Natural killer cell (primary cell): Measurements from ENCODE around the gene ANXA9. TPM values are rescaled to one million over a fixed set of nuclear protein-coding genes. Genes with fewer than 3 reads are reported as not detected.

Experiments
- ATAC-seq, 3 donors: fragments of 150-1000 bp in 2 of 3; fragments of 200-7000 bp in 1 of 3; cut with Tn5 transposase; 1 replicate in 1 of 3; 2 replicates in 2 of 3; pipeline ENCODE4 v1.10.0; 2021; ENCODE audit warnings: mild to moderate bottlenecking in 2 of 3, moderate library complexity in 2 of 3
- DNase-seq, 2 donors: peaks; one replicate each; pipeline versions ENCODE4 v3.0.0 to v3.0.0-alpha.2; 2013 to 2021; ENCODE audit warnings: mixed read lengths in 1 of 2
- H3K27ac ChIP-seq: one replicate; pipeline ENCODE4 v1.5.1; 2013; ENCODE audit warnings: mild to moderate bottlenecking, low read length
- H3K27me3 ChIP-seq: one replicate; pipeline ENCODE4 v1.6.1; 2013; ENCODE audit warnings: low read length; ENCODE audit not compliant: control insufficient read depth, insufficient read depth
- H3K36me3 ChIP-seq: one replicate; pipeline ENCODE4 v1.6.1; 2013; ENCODE audit warnings: low read length; ENCODE audit not compliant: control insufficient read depth, insufficient read depth
- H3K4me1 ChIP-seq: one replicate; pipeline ENCODE4 v1.6.1; 2013; ENCODE audit warnings: low read length; ENCODE audit not compliant: control insufficient read depth, insufficient read depth
- H3K4me3 ChIP-seq: one replicate; pipeline ENCODE4 v1.5.1; 2013; ENCODE audit warnings: low read length
- H3K9me3 ChIP-seq: one replicate; pipeline ENCODE4 v1.6.1; 2013; ENCODE audit warnings: low read length; ENCODE audit not compliant: control insufficient read depth, insufficient read depth
- H3K27ac Mint-ChIP-seq, 2 donors: one replicate each; pipeline ENCODE4 v1.8.0; 2022; ENCODE audit warnings: mild to moderate bottlenecking in 2 of 2, mixed read lengths in 2 of 2, moderate library complexity in 1 of 2
- H3K27me3 Mint-ChIP-seq, 2 donors: one replicate each; pipeline ENCODE4 v1.8.0; 2022; ENCODE audit warnings: low read depth in 2 of 2, mixed read lengths in 2 of 2
- H3K36me3 Mint-ChIP-seq: one replicate; pipeline ENCODE4 v1.8.0; 2022; ENCODE audit warnings: mixed read lengths
- H3K4me1 Mint-ChIP-seq, 2 donors: one replicate each; pipeline ENCODE4 v1.8.0; 2022; ENCODE audit warnings: mixed read lengths in 2 of 2
- H3K4me3 Mint-ChIP-seq: one replicate; pipeline ENCODE4 v1.8.0; 2022; ENCODE audit warnings: mild to moderate bottlenecking, moderate library complexity, mixed read lengths
- H3K9me3 Mint-ChIP-seq, 2 donors: one replicate each; pipeline ENCODE4 v1.8.0; 2022; ENCODE audit warnings: mixed read lengths in 2 of 2
- WGBS: methylation state at CpG from one replicate; pipeline ENCODE4 v1.1.7; 2013; ENCODE audit warnings: missing lambda C conversion rate; ENCODE audit not compliant: insufficient coverage; 5-methylcytosine and 5-hydroxymethylcytosine counted together
- intact Hi-C: fragments of 100-400 bp; cut with micrococcal nuclease; formaldehyde crosslinking; loops from one replicate; pipeline ENCODE4 v1.14.2; 2022
- total RNA-seq, 4 donors: library from RNA; stranded (reverse); fragments of 120-200 nt in 1 of 4; gene quantifications; one replicate each; pipeline versions ENCODE4 v1.2.3 to v1.2.4, GENCODE V29; 2013 to 2022
- TF ChIP-seq, protein P1 (sequence below): fragments of 200-600 bp; IDR thresholded peaks from one replicate; pipeline ENCODE4 v1.8.0; 2022; ENCODE audit warnings: antibody characterized with exemption

ANXA9 gene
- total RNA-seq, 3 donors from 2014 or later (not counting 1 experiment from before 2014, with no cell fraction given): 0.25 TPM; not detected in 2

DNA sequence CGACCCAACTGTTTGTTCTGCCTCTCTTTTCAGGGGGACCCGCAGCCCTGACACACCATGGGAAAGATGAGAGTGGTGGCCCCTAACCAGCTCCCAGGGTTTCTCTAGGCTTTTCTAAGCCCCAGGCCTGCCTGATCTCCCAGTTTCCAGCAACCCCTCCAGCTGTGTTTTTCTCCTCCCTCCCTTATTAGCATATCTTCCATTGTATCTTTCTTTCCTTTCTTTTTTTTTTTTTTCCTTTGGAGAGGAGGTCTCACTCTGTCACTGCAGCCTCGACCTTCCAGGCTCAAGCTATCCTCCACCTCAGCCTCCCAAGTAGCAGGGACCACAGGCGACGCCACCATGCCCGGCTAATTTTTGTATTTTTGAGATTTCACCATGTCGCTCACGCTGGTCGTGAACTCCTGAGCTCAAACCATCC is 5.7 kb upstream of the ANXA9 start:
- Mint-ChIP-seq H3K9me3 (no peaks in the 10 kb centered on the region), H3K4me1 (peaks cover 42 to 43% of the 10 kb centered on the region in 2 donors), H3K4me3 (peak overlapping the region; percentile 82), H3K36me3 (no peaks in the 10 kb centered on the region), H3K27me3 (no peaks in the 10 kb centered on the region), H3K27ac (peak overlapping the region; percentile 82 to 94)
- Histone ChIP-seq H3K9me3 (no peaks in the 10 kb centered on the region), H3K4me1 (peaks cover 67% of the 10 kb centered on the region), H3K4me3 (no peak overlapping the region), H3K27ac (no peak overlapping the region), H3K27me3 (no peaks in the 10 kb centered on the region), H3K36me3 (no peaks in the 10 kb centered on the region)
- no peak for DNase-seq
- intact Hi-C loops: loop anchor here (5.0 kb wide), 1 partner anchor 181 kb away; the partner anchor contains the start of gene TNFAIP8L2
- TF ChIP-seq, protein P1, sequence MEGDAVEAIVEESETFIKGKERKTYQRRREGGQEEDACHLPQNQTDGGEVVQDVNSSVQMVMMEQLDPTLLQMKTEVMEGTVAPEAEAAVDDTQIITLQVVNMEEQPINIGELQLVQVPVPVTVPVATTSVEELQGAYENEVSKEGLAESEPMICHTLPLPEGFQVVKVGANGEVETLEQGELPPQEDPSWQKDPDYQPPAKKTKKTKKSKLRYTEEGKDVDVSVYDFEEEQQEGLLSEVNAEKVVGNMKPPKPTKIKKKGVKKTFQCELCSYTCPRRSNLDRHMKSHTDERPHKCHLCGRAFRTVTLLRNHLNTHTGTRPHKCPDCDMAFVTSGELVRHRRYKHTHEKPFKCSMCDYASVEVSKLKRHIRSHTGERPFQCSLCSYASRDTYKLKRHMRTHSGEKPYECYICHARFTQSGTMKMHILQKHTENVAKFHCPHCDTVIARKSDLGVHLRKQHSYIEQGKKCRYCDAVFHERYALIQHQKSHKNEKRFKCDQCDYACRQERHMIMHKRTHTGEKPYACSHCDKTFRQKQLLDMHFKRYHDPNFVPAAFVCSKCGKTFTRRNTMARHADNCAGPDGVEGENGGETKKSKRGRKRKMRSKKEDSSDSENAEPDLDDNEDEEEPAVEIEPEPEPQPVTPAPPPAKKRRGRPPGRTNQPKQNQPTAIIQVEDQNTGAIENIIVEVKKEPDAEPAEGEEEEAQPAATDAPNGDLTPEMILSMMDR: no peak
- 91% methylated on average over 9 of the region's 9 CpGs for WGBS
- no peak for ATAC-seq

DNA sequence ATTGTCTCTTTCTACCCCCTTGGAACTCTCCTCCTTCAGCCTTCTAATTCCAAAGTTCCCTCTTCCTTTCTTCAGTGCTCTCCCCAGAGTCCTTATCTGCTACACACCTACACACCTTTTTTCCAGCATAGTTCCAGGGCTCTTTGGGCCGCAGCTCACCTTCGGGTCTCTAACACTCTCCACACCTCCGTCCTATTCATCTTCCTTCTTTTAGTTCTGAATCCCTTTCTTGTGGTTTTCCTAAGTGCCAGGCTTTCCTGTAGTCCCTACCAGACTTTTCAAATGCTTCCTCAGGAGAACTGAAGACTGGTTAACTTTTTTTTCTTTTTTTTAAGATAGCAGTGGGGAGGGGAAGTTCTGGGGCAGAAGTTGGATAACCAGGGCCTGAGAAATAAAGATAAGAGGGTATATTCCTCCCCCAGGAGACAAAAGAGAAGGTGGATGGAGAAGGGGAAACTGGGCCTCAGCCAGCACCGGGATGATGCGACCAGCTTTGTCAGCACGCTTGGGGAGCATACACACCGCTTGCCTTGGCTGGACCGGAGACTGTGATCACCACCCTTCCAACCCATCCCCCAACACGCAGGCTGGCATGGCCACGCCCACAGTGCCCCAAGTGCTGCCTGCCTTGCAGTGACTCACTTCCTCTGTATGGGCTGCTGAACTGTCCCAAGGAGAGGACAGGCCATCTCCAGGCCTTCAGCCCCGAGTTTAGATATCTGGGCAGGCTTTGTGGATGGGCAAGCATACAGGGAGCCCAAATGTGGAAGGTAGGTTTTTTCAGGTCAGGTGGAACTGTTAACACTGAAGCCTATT is 5.0 kb upstream of the ANXA9 start:
- TF ChIP-seq, protein P1: no peak
- H3K4me3 ChIP-seq: no peak overlapping the region
- peak overlapping the region; percentile 82 for H3K4me3 Mint-ChIP-seq
- peak overlapping the region; percentile 82 to 94 for H3K27ac Mint-ChIP-seq
- peaks cover 61% of the 10 kb centered on the region for H3K4me1 ChIP-seq
- no peaks in the 10 kb centered on the region for H3K9me3 ChIP-seq
- H3K27ac ChIP-seq: peak overlapping the region; percentile 58
- WGBS: 10% methylated on average over 11 of the region's 11 CpGs
- H3K4me1 Mint-ChIP-seq: peaks cover 36% of the 10 kb centered on the region in 2 donors
- DNase-seq (peak; percentile 61 to 84), ATAC-seq (peak; percentile 31 to 68 (median 54))
- no peaks in the 10 kb centered on the region for H3K27me3 ChIP-seq
- intact Hi-C loops: loop anchor here (5.0 kb wide), 1 partner anchor 180 kb away; the partner anchor contains the start of gene TNFAIP8L2
- H3K36me3 Mint-ChIP-seq: no peaks in the 10 kb centered on the region
- no peaks in the 10 kb centered on the region for H3K9me3 Mint-ChIP-seq
- H3K27me3 Mint-ChIP-seq: no peaks in the 10 kb centered on the region
- no peaks in the 10 kb centered on the region for H3K36me3 ChIP-seq

- DNase-seq (peak; percentile 80 to 93), ATAC-seq (peak; percentile 64 to 84 (median 67))
- Histone ChIP-seq H3K9me3 (no peaks in the 10 kb centered on the region), H3K4me1 (peaks cover 41% of the 10 kb centered on the region), H3K4me3 (peak overlapping the region; percentile 6), H3K27ac (no peak overlapping the region), H3K27me3 (no peaks in the 10 kb centered on the region), H3K36me3 (no peaks in the 10 kb centered on the region)
- intact Hi-C loops: loop anchor here (2.0 to 5.0 kb wide), 2 partner anchors 17 to 178 kb away; partner anchors contain the start of gene TNFAIP8L2
- peak overlapping the region in 1 of 2 donors; percentile 52 for H3K27ac Mint-ChIP-seq
- no peaks in the 10 kb centered on the region for H3K36me3 Mint-ChIP-seq
- H3K4me3 Mint-ChIP-seq: peak overlapping the region; percentile 59
- H3K9me3 Mint-ChIP-seq: no peaks in the 10 kb centered on the region
- TF ChIP-seq, protein P1: peak; percentile 100
- H3K4me1 Mint-ChIP-seq: peaks cover 18% of the 10 kb centered on the region in 2 donors
- H3K27me3 Mint-ChIP-seq: no peaks in the 10 kb centered on the region
- 14% methylated on average over 19 of the region's 23 CpGs for WGBS
Measured at GRCh38 chr1:150979092-150980056, 2.7 kb upstream of the ANXA9 start.
